Cardiac fibroblast (primary cell): ENCODE results near the gene FHL5.

Source experiments
- DNase-seq, 2 donors: peaks; one replicate each; pipeline versions ENCODE4 v3.0.0 to v3.0.0-alpha.2; 2010; ENCODE audit warnings: low read depth in 2 of 2
- H3K4me3 ChIP-seq, 2 donors: replicated peaks in 1 of 2; 1 replicate in 1 of 2; 2 replicates in 1 of 2; pipeline ENCODE4 v1.5.1; 2011; ENCODE audit warnings: low read depth in 2 of 2, low read length in 2 of 2, mild to moderate bottlenecking in 2 of 2, moderate library complexity in 1 of 2
- CTCF ChIP-seq: IDR thresholded peaks from one replicate; pipeline ENCODE4 v1.5.1; 2011; ENCODE audit warnings: low read depth, mild to moderate bottlenecking, low read length, inconsistent platforms

FHL5 gene

GRCh38 chr6:96652552-96652951 lies 89.6 kb downstream of the FHL5 start:
- DNase-seq, result no peak
- no peak overlapping the region for H3K4me3 ChIP-seq
- TF ChIP-seq CTCF, result no peak

GRCh38 chr6:96653181-96653580 lies 90.3 kb downstream of the FHL5 start:
- TF ChIP-seq CTCF, result no peak
- DNase-seq, result no peak
- H3K4me3 ChIP-seq, result no peak overlapping the region

DNA sequence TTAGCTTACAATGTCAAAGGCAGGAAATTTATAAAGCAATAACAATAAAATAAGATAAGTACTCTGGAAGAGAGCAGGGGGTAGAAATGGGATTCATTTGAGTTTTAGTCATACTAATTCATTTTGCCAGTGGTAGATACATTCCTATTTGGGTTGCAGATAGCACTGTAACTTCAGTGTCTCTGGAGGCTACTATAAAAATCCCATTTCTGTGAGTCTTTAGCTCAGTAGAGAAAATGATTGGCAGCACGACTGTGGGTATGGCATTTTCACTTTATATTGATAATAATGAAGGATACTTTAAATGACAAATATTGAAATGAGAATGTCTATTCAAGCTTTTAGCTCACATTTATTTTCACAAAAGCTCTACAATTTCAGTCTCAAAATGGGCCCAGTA lies 93.6 kb downstream of the FHL5 start:
- DNase-seq, result no peak
- TF ChIP-seq CTCF, result no peak
- no peak overlapping the region for H3K4me3 ChIP-seq

DNA sequence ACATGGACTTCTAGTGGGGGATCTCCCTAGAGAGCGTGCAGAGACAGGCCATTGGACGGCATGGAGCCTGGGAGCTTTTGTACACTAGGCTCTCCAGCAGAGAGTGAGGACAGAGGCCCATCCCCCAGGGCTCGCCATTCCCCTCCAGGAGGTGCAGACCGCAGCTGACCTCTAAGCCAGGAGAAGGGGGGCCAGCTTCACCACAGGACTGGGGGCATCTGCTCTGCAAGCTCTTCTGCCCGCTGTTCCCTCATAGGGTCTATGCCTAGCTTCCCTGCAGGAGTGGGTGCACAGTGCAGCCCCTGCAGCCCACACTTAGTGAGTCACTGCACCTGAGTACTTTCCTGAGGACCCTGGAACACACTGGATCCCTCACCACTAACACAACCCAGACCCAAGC lies 94.4 kb downstream of the FHL5 start:
- H3K4me3 ChIP-seq, result no peak overlapping the region
- DNase-seq, result no peak
- no peak for TF ChIP-seq CTCF

DNA sequence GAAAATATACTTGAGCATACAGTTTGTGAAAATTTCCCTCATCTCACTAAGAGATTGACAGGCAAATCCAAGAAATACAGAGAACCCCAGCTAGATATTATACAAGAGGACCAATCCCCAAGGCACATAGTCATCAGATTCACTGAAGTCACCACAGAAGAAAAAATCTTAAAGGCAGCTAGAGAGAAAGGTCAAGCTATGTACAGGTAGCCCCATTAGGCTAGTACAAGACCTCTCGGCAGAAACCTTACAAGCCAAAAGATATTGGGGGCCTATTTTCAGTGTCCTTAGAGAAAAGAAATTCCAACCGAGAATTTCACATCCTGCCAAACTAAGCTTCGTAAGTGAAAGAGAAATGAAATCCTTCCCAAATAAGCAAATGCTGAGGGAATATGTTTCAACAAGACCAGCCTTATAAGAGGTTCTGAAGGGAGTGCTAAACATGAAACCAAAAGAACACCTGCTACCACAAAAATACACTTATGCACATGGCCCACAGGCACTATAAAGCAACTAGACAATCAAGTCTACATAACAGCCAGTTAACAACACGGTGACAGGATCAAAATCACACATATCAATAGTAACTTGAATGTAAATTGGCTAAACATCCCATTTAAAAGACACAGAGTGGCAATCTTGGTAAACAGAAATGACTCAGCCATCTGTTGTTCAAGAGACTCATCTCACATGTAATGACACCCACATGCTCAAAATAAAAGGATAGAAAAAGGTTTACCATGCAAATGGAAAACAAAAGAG lies 96.3 kb downstream of the FHL5 start:
- DNase-seq, result no peak
- TF ChIP-seq CTCF, result no peak
- no peak overlapping the region for H3K4me3 ChIP-seq
